Calu3 (cell line): ENCODE measurements around the gene PPP3R1. TPM values are rescaled to one million over a fixed set of nuclear protein-coding genes. Genes with fewer than 3 reads are reported as not detected.
A peak's percentile ranks its signal among the peaks of the same experiment; 100 is the strongest.

Source experiments
- Bru-seq: library from RNA; stranded (reverse); fragments of 400-500 nt; gene quantifications from one replicate; lab custom pipeline; 2021; lab: Mats Ljungman, UMichigan
- BruChase-seq, 2 experiments: library from RNA; stranded (reverse); fragments of 400-500 nt; gene quantifications; one replicate each; lab custom pipeline; 2021; lab: Mats Ljungman, UMichigan
- BruUV-seq: library from RNA; stranded (reverse); fragments of 400-500 nt; replicated peaks from 2 replicates; lab custom pipeline; 2021; lab: Mats Ljungman, UMichigan
- CTCF ChIA-PET: fragments of 300-600 bp; sonication (Branson Sonifier 250); formaldehyde crosslinking; loops from one replicate; lab custom pipeline; 2022; ENCODE audit warnings: antibody characterized with exemption; lab: Charles Lee
- DNase-seq: peaks from one replicate; pipeline ENCODE4 v3.0.0; 2022
- H3K27ac Mint-ChIP-seq: one replicate; pipeline ENCODE4 v1.8.0; 2022; ENCODE audit warnings: mixed read lengths; ENCODE audit not compliant: unreplicated experiment
- H3K27me3 Mint-ChIP-seq: one replicate; pipeline ENCODE4 v1.8.0; 2022; ENCODE audit warnings: mixed read lengths; ENCODE audit not compliant: unreplicated experiment
- H3K36me3 Mint-ChIP-seq: one replicate; pipeline ENCODE4 v1.8.0; 2022; ENCODE audit warnings: mild to moderate bottlenecking, moderate library complexity, mixed read lengths; ENCODE audit not compliant: insufficient read depth, unreplicated experiment
- H3K4me1 Mint-ChIP-seq: one replicate; pipeline ENCODE4 v1.8.0; 2022; ENCODE audit warnings: mild to moderate bottlenecking, low read depth, mixed read lengths; ENCODE audit not compliant: unreplicated experiment
- H3K4me3 Mint-ChIP-seq: one replicate; pipeline ENCODE4 v1.8.0; 2022; ENCODE audit warnings: mild to moderate bottlenecking, low read depth, moderate library complexity, mixed read lengths; ENCODE audit not compliant: unreplicated experiment
- H3K9me3 Mint-ChIP-seq: one replicate; pipeline ENCODE4 v1.8.0; 2022; ENCODE audit warnings: low read depth, mixed read lengths; ENCODE audit not compliant: unreplicated experiment
- CTCF ChIP-seq: fragments of 200-600 bp; IDR thresholded peaks from one replicate; pipeline ENCODE4 v1.8.0; 2022; ENCODE audit warnings: antibody characterized with exemption; ENCODE audit not compliant: unreplicated experiment
- intact Hi-C: fragments of 100-400 bp; cut with micrococcal nuclease; formaldehyde crosslinking; loops from one replicate; pipeline ENCODE4 v1.10.0; 2022; ENCODE audit not compliant: unreplicated experiment
- long read RNA-seq: library from polyadenylated mRNA; stranded (forward); transcript quantifications from one replicate; pipeline ENCODE4 v2.0.0, GENCODE V29; 2022
- total RNA-seq: library from RNA; stranded (reverse); gene quantifications from 2 replicates; pipeline ENCODE4 v1.2.3, GENCODE V29; 2022

Gene PPP3R1
- total RNA-seq (63.4 TPM in 2 replicates), Bru-seq, nascent RNA (percentile 94 among the genes with signal in this experiment), BruChase-seq, experiment 1, labeled RNA remaining after a 6-hour chase (percentile 99 among the genes with signal in this experiment), BruChase-seq, experiment 2, labeled RNA remaining after a 2-hour chase (percentile 100 among the genes with signal in this experiment)
- long read RNA-seq, partial matches to known transcripts = 0 of 5 reads
- long read RNA-seq, other reads (novel, unspliced or antisense) = 1 of 5 reads

GRCh38 chr2:68252400-68253218, at the start of gene PPP3R1:
Gene PPP3R1 (minus strand): TSS chr2:68252532. CDS start chr2:68252127, 405 bp downstream.
- Mint-ChIP-seq H3K4me1 (peaks cover 20% of the 10 kb centered on the region), H3K27me3 (no peaks in the 10 kb centered on the region), H3K27ac (peak within 1 kb of the TSS; percentile 93), H3K9me3 (no peaks in the 10 kb centered on the region), H3K36me3 (peaks cover 39% of the 10 kb centered on the region), H3K4me3 (peak within 1 kb of the TSS; percentile 85)
- CTCF ChIA-PET = interaction anchor here (0.6 kb wide), 1 partner anchor 19 kb away, joined by 3 read pairs; no protein-coding TSS in a partner anchor
- intact Hi-C loops = no loop called here
- no peak for TF ChIP-seq CTCF
- BruUV-seq = TSS peak; percentile 93
- DNase-seq = peak; percentile 95

GRCh38 chr2:68295516-68295915, 43.2 kb upstream of the PPP3R1 start:
- no peak for TF ChIP-seq CTCF
- H3K4me1 Mint-ChIP-seq = no peaks in the 10 kb centered on the region
- no TSS peak for BruUV-seq
- DNase-seq = no peak
- CTCF ChIA-PET = no interaction called here
- H3K27ac Mint-ChIP-seq = no peak overlapping the region
- intact Hi-C loops = no loop called here
- H3K36me3 Mint-ChIP-seq = no peaks in the 10 kb centered on the region
- no peaks in the 10 kb centered on the region for H3K9me3 Mint-ChIP-seq
- no peak overlapping the region for H3K4me3 Mint-ChIP-seq
- no peaks in the 10 kb centered on the region for H3K27me3 Mint-ChIP-seq

GRCh38 chr2:68294913-68295312, 42.6 kb upstream of the PPP3R1 start:
- no peak for DNase-seq
- Mint-ChIP-seq H3K36me3 (no peaks in the 10 kb centered on the region), H3K27me3 (no peaks in the 10 kb centered on the region), H3K27ac (no peak overlapping the region), H3K4me1 (no peaks in the 10 kb centered on the region), H3K4me3 (no peak overlapping the region), H3K9me3 (no peaks in the 10 kb centered on the region)
- CTCF ChIA-PET = no interaction called here
- intact Hi-C loops = no loop called here
- BruUV-seq = no TSS peak
- no peak for TF ChIP-seq CTCF

- BruUV-seq = no TSS peak
- Mint-ChIP-seq H3K27ac (no peak overlapping the region), H3K4me3 (no peak overlapping the region), H3K36me3 (no peaks in the 10 kb centered on the region), H3K27me3 (no peaks in the 10 kb centered on the region), H3K9me3 (no peaks in the 10 kb centered on the region), H3K4me1 (no peaks in the 10 kb centered on the region)
- no peak for DNase-seq
- no peak for TF ChIP-seq CTCF
- intact Hi-C loops = no loop called here
- CTCF ChIA-PET = interaction anchor here (0.8 kb wide), 1 partner anchor 172 kb away, joined by 5 read pairs; no protein-coding TSS in a partner anchor
Measured at GRCh38 chr2:68294187-68294586, 41.9 kb upstream of the PPP3R1 start.
